DMS 273 (cell line): ENCODE results near the gene CAMK2D.

Source experiments
- DNase-seq: peaks from one replicate; lab custom pipeline; 2025; ENCODE audit not compliant: unreplicated experiment; lab: John Stamatoyannopoulos, UW

CAMK2D gene

GRCh38 chr4:113495790-113496189 lies 265.7 kb downstream of the CAMK2D start:
- DNase-seq: no peak

GRCh38 chr4:113483131-113483530 lies 278.4 kb downstream of the CAMK2D start:
- DNase-seq: no peak

GRCh38 chr4:113482325-113482724 lies 279.2 kb downstream of the CAMK2D start:
- DNase-seq: no peak

- no peak for DNase-seq
Observed at GRCh38 chr4:113481820-113482219, 279.7 kb downstream of the CAMK2D start.

GRCh38 chr4:113480109-113480508 lies 281.4 kb downstream of the CAMK2D start:
- no peak for DNase-seq

GRCh38 chr4:113478032-113478431 lies 283.5 kb downstream of the CAMK2D start:
- DNase-seq: no peak

GRCh38 chr4:113476800-113477199 lies 284.7 kb downstream of the CAMK2D start:
- DNase-seq: no peak

GRCh38 chr4:113474017-113474416 lies 287.5 kb downstream of the CAMK2D start:
- no peak for DNase-seq

- no peak for DNase-seq
Observed at GRCh38 chr4:113472864-113473263, 288.7 kb downstream of the CAMK2D start.

- no peak for DNase-seq
Observed at GRCh38 chr4:113471146-113471860, 290.2 kb downstream of the CAMK2D start.

GRCh38 chr4:113469926-113470325 lies 291.6 kb downstream of the CAMK2D start:
- no peak for DNase-seq

- DNase-seq: no peak
Observed at GRCh38 chr4:113469023-113469390, 292.5 kb downstream of the CAMK2D start.

- peak; percentile 63 for DNase-seq
Observed at GRCh38 chr4:113468165-113469022, 293.1 kb downstream of the CAMK2D start.

- peak; percentile 18 for DNase-seq
Observed at GRCh38 chr4:113467581-113467980, 294.0 kb downstream of the CAMK2D start.

GRCh38 chr4:113462286-113462685 lies 299.3 kb downstream of the CAMK2D start:
- no peak for DNase-seq

GRCh38 chr4:113461281-113461680 lies 300.3 kb downstream of the CAMK2D start:
- no peak for DNase-seq

- DNase-seq: no peak
Observed at GRCh38 chr4:113457886-113458285, 303.7 kb downstream of the CAMK2D start.

- no peak for DNase-seq
Observed at GRCh38 chr4:113457121-113457520, 304.4 kb downstream of the CAMK2D start.

- no peak for DNase-seq
Observed at GRCh38 chr4:113455061-113455460, 306.5 kb downstream of the CAMK2D start.

- DNase-seq: peak; percentile 55
Observed at GRCh38 chr4:113452868-113453620, 308.5 kb downstream of the CAMK2D start.

- no peak for DNase-seq
Observed at GRCh38 chr4:113452152-113452551, 309.4 kb downstream of the CAMK2D start.
